HG03520 (cell line): Measurements from ENCODE around the gene COMT.

Source experiments
- ATAC-seq: cut with Tn5 transposase; IDR thresholded peaks from one replicate; pipeline ENCODE4 v1.9.1; 2021; ENCODE audit warnings: mild to moderate bottlenecking, moderate library complexity; ENCODE audit not compliant: unreplicated experiment

The COMT gene

GRCh38 chr22:20009582-20010306 lies 68.2 kb downstream of the COMT start:
- ATAC-seq = no peak

GRCh38 chr22:20010307-20011122 lies 68.9 kb downstream of the COMT start:
- no peak for ATAC-seq

GRCh38 chr22:20011123-20011992 lies 69.8 kb downstream of the COMT start:
- no peak for ATAC-seq

- no peak for ATAC-seq
These were observed 70.6 kb downstream of the COMT start for GRCh38 chr22:20011993-20012740.

- no peak for ATAC-seq
These were observed 71.3 kb downstream of the COMT start for GRCh38 chr22:20012741-20013331.

GRCh38 chr22:20013382-20013871 lies 71.9 kb downstream of the COMT start:
- no peak for ATAC-seq

GRCh38 chr22:20014526-20015186 lies 73.1 kb downstream of the COMT start:
- ATAC-seq = no peak

GRCh38 chr22:20015187-20015625 lies 73.6 kb downstream of the COMT start:
- no peak for ATAC-seq

- no peak for ATAC-seq
These were observed 74.6 kb downstream of the COMT start for GRCh38 chr22:20015971-20016733.

GRCh38 chr22:20016734-20017621 lies 75.4 kb downstream of the COMT start, which contains the start of gene ARVCF:
Gene ARVCF, minus strand, starts transcription at chr22:20016823. Its CDS starts 26,029 bp downstream, at chr22:19990794.
- ATAC-seq = peak; percentile 69

- ATAC-seq = no peak
These were observed 76.0 kb downstream of the COMT start for GRCh38 chr22:20017622-20017958.

GRCh38 chr22:20018001-20018400 lies 76.4 kb downstream of the COMT start:
- ATAC-seq = no peak
